Activated T-cell treated with anti-CD3 and anti-CD28 coated beads, Interleukin-2, amount 50 U/mL, for 4 hours (primary cell): Measurements from ENCODE around the gene TCHHL1. TPM values are rescaled to one million over a fixed set of nuclear protein-coding genes. Genes with fewer than 3 reads are reported as not detected.

Experiments
- ATAC-seq, 2 donors: fragments of 200-7000 bp; cut with Tn5 transposase; one replicate each; pipeline ENCODE4 v1.10.0; 2021
- DNase-seq: peaks from one replicate; pipeline ENCODE4 v3.0.0-alpha.2; 2020
- H3K27me3 Mint-ChIP-seq: one replicate; pipeline ENCODE4 v1.8.0; 2021; ENCODE audit warnings: low read depth, mixed read lengths
- H3K36me3 Mint-ChIP-seq: one replicate; pipeline ENCODE4 v1.8.0; 2022; ENCODE audit warnings: mixed read lengths; ENCODE audit not compliant: insufficient read depth
- H3K4me1 Mint-ChIP-seq: one replicate; pipeline ENCODE4 v1.8.0; 2021; ENCODE audit warnings: low read depth, mixed read lengths
- H3K4me3 Mint-ChIP-seq: one replicate; pipeline ENCODE4 v1.8.0; 2021; ENCODE audit warnings: mild to moderate bottlenecking, moderate library complexity, mixed read lengths
- H3K9me3 Mint-ChIP-seq: one replicate; pipeline ENCODE4 v1.8.0; 2021; ENCODE audit warnings: mixed read lengths
- total RNA-seq, 3 donors: library from RNA; stranded (reverse); gene quantifications; one replicate each; pipeline ENCODE4 v1.2.1, GENCODE V29; 2021

Gene TCHHL1
- not detected for total RNA-seq

GRCh38 chr1:152089014-152089674, at the start of gene TCHHL1:
Gene TCHHL1 (minus strand): TSS chr1:152089064. CDS start chr1:152088143, 921 bp downstream.
- H3K36me3 Mint-ChIP-seq = no peaks in the 10 kb centered on the region
- no peak within 1 kb of the TSS for H3K4me3 Mint-ChIP-seq
- DNase-seq (no peak), ATAC-seq (no peak)
- no peaks in the 10 kb centered on the region for H3K4me1 Mint-ChIP-seq
- H3K27me3 Mint-ChIP-seq = peaks cover 45% of the 10 kb centered on the region
- H3K9me3 Mint-ChIP-seq = peaks cover 20% of the 10 kb centered on the region

- no peaks in the 10 kb centered on the region for H3K36me3 Mint-ChIP-seq
- H3K9me3 Mint-ChIP-seq = peaks cover 14% of the 10 kb centered on the region
- H3K4me1 Mint-ChIP-seq = no peaks in the 10 kb centered on the region
- H3K27me3 Mint-ChIP-seq = peaks cover 37% of the 10 kb centered on the region
- no peak for ATAC-seq
- H3K4me3 Mint-ChIP-seq = no peak overlapping the region
- no peak for DNase-seq
Measured at GRCh38 chr1:152137215-152137614, 48.4 kb upstream of the TCHHL1 start.

GRCh38 chr1:152130186-152130585, 41.3 kb upstream of the TCHHL1 start:
- ATAC-seq = no peak
- no peak for DNase-seq
- no peaks in the 10 kb centered on the region for H3K36me3 Mint-ChIP-seq
- peaks cover 14% of the 10 kb centered on the region for H3K9me3 Mint-ChIP-seq
- no peak overlapping the region for H3K4me3 Mint-ChIP-seq
- H3K4me1 Mint-ChIP-seq = no peaks in the 10 kb centered on the region
- peaks cover 56% of the 10 kb centered on the region for H3K27me3 Mint-ChIP-seq

GRCh38 chr1:152127673-152128072, 38.8 kb upstream of the TCHHL1 start:
- DNase-seq (no peak), ATAC-seq (no peak)
- Mint-ChIP-seq H3K9me3 (peaks cover 2% of the 10 kb centered on the region), H3K27me3 (peaks cover 64% of the 10 kb centered on the region), H3K36me3 (no peaks in the 10 kb centered on the region), H3K4me3 (no peak overlapping the region), H3K4me1 (no peaks in the 10 kb centered on the region)

DNA sequence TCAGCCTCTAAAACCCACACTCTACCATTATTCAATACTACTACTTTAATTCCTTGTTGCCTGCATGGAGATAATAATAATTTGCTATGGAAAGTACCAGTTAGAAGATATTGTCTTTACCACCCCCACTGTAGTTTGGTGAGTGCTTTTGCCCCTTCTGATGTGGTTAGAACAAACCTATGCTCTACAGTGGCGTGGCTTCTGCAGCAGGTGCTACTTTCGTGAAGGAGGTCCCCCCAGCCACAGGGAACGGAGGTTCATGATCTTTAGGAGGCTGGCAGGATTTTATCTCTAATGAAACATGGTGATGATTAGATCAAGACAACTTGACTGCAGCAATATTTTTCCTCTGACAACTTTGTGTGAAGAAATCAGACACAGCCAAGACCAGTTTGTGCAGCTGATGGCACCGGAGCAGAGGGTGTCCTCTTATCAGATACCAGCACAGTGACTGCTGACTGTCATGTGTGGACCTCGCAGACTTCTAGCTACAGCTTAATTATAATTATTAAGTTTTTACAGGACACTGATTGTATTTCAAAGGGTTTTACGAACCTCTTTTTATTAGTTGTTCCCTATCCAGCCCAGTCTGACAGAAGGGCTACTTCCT, 37.1 kb upstream of the TCHHL1 start:
- H3K36me3 Mint-ChIP-seq = no peaks in the 10 kb centered on the region
- no peak for DNase-seq
- H3K4me1 Mint-ChIP-seq = no peaks in the 10 kb centered on the region
- H3K9me3 Mint-ChIP-seq = no peaks in the 10 kb centered on the region
- peaks cover 68% of the 10 kb centered on the region for H3K27me3 Mint-ChIP-seq
- H3K4me3 Mint-ChIP-seq = no peak overlapping the region
- no peak for ATAC-seq

GRCh38 chr1:152118915-152119314, 30.1 kb upstream of the TCHHL1 start:
- H3K4me3 Mint-ChIP-seq = no peak overlapping the region
- no peaks in the 10 kb centered on the region for H3K4me1 Mint-ChIP-seq
- ATAC-seq (no peak), DNase-seq (no peak)
- no peaks in the 10 kb centered on the region for H3K36me3 Mint-ChIP-seq
- no peaks in the 10 kb centered on the region for H3K9me3 Mint-ChIP-seq
- peaks cover 38% of the 10 kb centered on the region for H3K27me3 Mint-ChIP-seq

- Mint-ChIP-seq H3K4me3 (no peak within 1 kb of the TSS), H3K4me1 (no peaks in the 10 kb centered on the region), H3K36me3 (no peaks in the 10 kb centered on the region), H3K9me3 (no peaks in the 10 kb centered on the region), H3K27me3 (peaks cover 27% of the 10 kb centered on the region)
- DNase-seq = no peak
- no peak for ATAC-seq
Measured at GRCh38 chr1:152115344-152115743, 26.5 kb upstream of the TCHHL1 start, which contains the start of gene TCHH. Gene TCHH (minus strand): TSS chr1:152115444. CDS start chr1:152114080, 1,364 bp downstream.

GRCh38 chr1:152112885-152113432, 24.1 kb upstream of the TCHHL1 start:
- Mint-ChIP-seq H3K27me3 (peaks cover 17% of the 10 kb centered on the region), H3K4me3 (no peak overlapping the region), H3K9me3 (no peaks in the 10 kb centered on the region), H3K4me1 (no peaks in the 10 kb centered on the region), H3K36me3 (no peaks in the 10 kb centered on the region)
- no peak for ATAC-seq
- no peak for DNase-seq

DNA sequence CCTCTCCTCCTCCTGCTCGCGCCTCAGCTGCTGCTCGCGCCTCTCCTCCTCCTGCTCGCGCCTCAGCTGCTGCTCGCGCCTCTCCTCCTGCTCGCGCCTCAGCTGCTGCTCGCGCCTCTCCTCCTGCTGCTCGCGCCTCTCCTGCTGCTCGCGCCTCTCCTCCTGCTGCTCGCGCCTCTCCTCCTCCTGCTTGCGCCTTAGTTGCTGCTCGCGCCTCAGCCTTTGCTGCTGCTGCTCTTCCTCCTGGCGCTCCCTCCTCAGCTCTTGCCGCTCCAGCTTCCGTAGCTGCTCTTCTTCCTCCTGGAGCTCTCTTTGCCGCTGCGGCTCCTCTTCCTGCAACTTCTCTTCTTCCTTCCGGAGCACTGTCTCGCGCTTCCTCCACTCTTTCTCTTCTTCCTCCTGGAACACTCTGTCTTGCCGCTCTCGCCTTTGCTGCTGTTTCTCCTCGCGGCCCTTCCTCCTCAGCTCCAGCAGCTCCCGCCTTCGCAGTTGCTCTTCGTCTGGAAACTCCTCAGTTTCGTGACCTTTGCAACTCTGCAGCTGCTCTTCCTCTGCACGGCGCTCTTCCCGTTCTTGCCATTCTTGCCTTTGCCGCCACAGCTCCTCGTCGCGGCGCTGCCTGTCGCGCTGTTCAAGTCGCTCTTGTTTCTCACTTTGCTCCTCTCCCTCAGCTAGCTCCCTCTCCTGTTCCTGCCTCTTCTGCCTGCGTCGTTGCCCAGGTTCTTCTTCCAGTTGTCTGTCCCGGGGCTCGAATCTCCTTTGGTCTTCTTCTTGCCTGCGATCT, 23.4 kb upstream of the TCHHL1 start:
- Mint-ChIP-seq H3K27me3 (peaks cover 14% of the 10 kb centered on the region), H3K4me1 (no peaks in the 10 kb centered on the region), H3K36me3 (no peaks in the 10 kb centered on the region), H3K9me3 (no peaks in the 10 kb centered on the region), H3K4me3 (no peak overlapping the region)
- ATAC-seq (no peak), DNase-seq (no peak)

GRCh38 chr1:152111515-152111968, 22.7 kb upstream of the TCHHL1 start:
- Mint-ChIP-seq H3K27me3 (peaks cover 7% of the 10 kb centered on the region), H3K4me3 (no peak overlapping the region), H3K4me1 (no peaks in the 10 kb centered on the region), H3K36me3 (no peaks in the 10 kb centered on the region), H3K9me3 (no peaks in the 10 kb centered on the region)
- peak; percentile 52 to 61 for ATAC-seq
- no peak for DNase-seq

- no peaks in the 10 kb centered on the region for H3K36me3 Mint-ChIP-seq
- no peaks in the 10 kb centered on the region for H3K4me1 Mint-ChIP-seq
- DNase-seq (no peak), ATAC-seq (peak; percentile 51 to 60)
- peaks cover 7% of the 10 kb centered on the region for H3K27me3 Mint-ChIP-seq
- no peak overlapping the region for H3K4me3 Mint-ChIP-seq
- no peaks in the 10 kb centered on the region for H3K9me3 Mint-ChIP-seq
Measured at GRCh38 chr1:152110860-152111514, 22.1 kb upstream of the TCHHL1 start.

DNA sequence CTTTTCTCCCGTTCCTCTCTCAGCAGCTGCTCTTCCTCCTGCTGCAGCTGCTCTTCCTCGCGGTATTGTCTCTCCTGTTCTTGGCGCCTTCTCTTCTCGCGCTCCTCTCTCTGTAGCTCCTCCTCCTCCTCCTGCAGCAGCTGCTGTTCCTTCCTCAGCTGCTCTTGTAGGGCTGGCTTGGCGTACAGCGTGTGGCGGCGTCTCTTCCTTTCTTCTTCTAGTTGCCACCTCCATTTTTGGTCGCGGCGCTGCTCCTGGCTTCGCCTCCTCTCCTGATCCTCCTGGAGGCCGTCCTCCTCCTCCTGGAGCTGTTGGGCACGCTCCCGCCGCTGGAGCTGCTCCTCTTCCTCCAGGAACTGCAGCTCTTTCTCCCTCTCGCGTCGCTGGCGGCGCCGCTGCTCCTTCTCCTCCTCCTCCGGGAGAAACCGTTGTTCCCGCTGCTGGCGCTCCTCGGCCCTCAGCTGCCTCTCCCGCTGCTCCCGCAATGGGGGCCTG, 21.5 kb upstream of the TCHHL1 start:
- Mint-ChIP-seq H3K27me3 (peaks cover 7% of the 10 kb centered on the region), H3K4me1 (no peaks in the 10 kb centered on the region), H3K9me3 (no peaks in the 10 kb centered on the region), H3K4me3 (no peak overlapping the region), H3K36me3 (no peaks in the 10 kb centered on the region)
- DNase-seq = no peak
- ATAC-seq = peak; percentile 47 to 54

- H3K4me3 Mint-ChIP-seq = no peak overlapping the region
- ATAC-seq (no peak), DNase-seq (no peak)
- peaks cover 11% of the 10 kb centered on the region for H3K27me3 Mint-ChIP-seq
- H3K36me3 Mint-ChIP-seq = no peaks in the 10 kb centered on the region
- H3K4me1 Mint-ChIP-seq = no peaks in the 10 kb centered on the region
- H3K9me3 Mint-ChIP-seq = no peaks in the 10 kb centered on the region
Measured at GRCh38 chr1:152109998-152110294, 21.1 kb upstream of the TCHHL1 start.
